K562 (cell line): ENCODE data around the gene OSBPL10. TPM values are rescaled to one million over a fixed set of nuclear protein-coding genes. Genes with fewer than 3 reads are reported as not detected.

Experiments
- PTTG1 ChIP-seq: fragments of 450-650 bp; IDR thresholded peaks from 2 replicates; pipeline ENCODE4 v1.6.1; 2016; ENCODE audit warnings: low read depth, mild to moderate bottlenecking, missing genetic modification characterization, missing compliant biosample characterization
- polyA plus RNA-seq, 8 experiments: library from polyadenylated mRNA; depleted of rRNA in 4 of 8; stranded (reverse) in 5 of 8; unstranded in 3 of 8; fragments of >200 nt; fragmentation: Nextera tagmentation in 2 of 8; fragmentation: Illumina TruSeq in 1 of 8; extraction: Ambion mirVana in 2 of 8; extraction: Trizol in 1 of 8; gene quantifications; 2 replicates each; pipeline versions ENCODE4 v1.2.1 to v1.2.3, GENCODE V29; 2011 to 2014; ENCODE audit warnings: inconsistent platforms in 1 of 8, missing spikeins in 1 of 8
- total RNA-seq, 7 experiments: library from RNA; depleted of rRNA in 6 of 7; stranded (reverse); fragments of >200 nt in 6 of 7; fragmentation: Illumina TruSeq in 2 of 7; extraction: Trizol in 2 of 7; gene quantifications; 2 replicates each; pipeline versions ENCODE4 v1.2.1 to v1.2.3, GENCODE V29; 2011 to 2021; ENCODE audit warnings: low replicate concordance in 1 of 7
- TF ChIP-seq, protein P1 (sequence below): fragments of 200-600 bp; sonication (generic); IDR thresholded peaks from one replicate; pipeline ENCODE4 v1.6.1; 2012; ENCODE audit warnings: mild to moderate bottlenecking, low read depth, low read length, inconsistent platforms
- TF ChIP-seq, protein P2 (sequence below): fragments of 450-650 bp; IDR thresholded peaks from 2 replicates; pipeline ENCODE4 v1.6.1; 2016; ENCODE audit warnings: mild to moderate bottlenecking, moderate library complexity

OSBPL10 gene
- total and polyA plus RNA-seq, 9 of the 15 experiments (the other 6 are each of a cell fraction or from before 2014, with no cell fraction given), result 0.03 to 0.19 (median 0.14) TPM; not detected in 2

GRCh38 chr3:31670722-31671121 is 310.3 kb downstream of the OSBPL10 start (continued):
- TF ChIP-seq, protein P1, sequence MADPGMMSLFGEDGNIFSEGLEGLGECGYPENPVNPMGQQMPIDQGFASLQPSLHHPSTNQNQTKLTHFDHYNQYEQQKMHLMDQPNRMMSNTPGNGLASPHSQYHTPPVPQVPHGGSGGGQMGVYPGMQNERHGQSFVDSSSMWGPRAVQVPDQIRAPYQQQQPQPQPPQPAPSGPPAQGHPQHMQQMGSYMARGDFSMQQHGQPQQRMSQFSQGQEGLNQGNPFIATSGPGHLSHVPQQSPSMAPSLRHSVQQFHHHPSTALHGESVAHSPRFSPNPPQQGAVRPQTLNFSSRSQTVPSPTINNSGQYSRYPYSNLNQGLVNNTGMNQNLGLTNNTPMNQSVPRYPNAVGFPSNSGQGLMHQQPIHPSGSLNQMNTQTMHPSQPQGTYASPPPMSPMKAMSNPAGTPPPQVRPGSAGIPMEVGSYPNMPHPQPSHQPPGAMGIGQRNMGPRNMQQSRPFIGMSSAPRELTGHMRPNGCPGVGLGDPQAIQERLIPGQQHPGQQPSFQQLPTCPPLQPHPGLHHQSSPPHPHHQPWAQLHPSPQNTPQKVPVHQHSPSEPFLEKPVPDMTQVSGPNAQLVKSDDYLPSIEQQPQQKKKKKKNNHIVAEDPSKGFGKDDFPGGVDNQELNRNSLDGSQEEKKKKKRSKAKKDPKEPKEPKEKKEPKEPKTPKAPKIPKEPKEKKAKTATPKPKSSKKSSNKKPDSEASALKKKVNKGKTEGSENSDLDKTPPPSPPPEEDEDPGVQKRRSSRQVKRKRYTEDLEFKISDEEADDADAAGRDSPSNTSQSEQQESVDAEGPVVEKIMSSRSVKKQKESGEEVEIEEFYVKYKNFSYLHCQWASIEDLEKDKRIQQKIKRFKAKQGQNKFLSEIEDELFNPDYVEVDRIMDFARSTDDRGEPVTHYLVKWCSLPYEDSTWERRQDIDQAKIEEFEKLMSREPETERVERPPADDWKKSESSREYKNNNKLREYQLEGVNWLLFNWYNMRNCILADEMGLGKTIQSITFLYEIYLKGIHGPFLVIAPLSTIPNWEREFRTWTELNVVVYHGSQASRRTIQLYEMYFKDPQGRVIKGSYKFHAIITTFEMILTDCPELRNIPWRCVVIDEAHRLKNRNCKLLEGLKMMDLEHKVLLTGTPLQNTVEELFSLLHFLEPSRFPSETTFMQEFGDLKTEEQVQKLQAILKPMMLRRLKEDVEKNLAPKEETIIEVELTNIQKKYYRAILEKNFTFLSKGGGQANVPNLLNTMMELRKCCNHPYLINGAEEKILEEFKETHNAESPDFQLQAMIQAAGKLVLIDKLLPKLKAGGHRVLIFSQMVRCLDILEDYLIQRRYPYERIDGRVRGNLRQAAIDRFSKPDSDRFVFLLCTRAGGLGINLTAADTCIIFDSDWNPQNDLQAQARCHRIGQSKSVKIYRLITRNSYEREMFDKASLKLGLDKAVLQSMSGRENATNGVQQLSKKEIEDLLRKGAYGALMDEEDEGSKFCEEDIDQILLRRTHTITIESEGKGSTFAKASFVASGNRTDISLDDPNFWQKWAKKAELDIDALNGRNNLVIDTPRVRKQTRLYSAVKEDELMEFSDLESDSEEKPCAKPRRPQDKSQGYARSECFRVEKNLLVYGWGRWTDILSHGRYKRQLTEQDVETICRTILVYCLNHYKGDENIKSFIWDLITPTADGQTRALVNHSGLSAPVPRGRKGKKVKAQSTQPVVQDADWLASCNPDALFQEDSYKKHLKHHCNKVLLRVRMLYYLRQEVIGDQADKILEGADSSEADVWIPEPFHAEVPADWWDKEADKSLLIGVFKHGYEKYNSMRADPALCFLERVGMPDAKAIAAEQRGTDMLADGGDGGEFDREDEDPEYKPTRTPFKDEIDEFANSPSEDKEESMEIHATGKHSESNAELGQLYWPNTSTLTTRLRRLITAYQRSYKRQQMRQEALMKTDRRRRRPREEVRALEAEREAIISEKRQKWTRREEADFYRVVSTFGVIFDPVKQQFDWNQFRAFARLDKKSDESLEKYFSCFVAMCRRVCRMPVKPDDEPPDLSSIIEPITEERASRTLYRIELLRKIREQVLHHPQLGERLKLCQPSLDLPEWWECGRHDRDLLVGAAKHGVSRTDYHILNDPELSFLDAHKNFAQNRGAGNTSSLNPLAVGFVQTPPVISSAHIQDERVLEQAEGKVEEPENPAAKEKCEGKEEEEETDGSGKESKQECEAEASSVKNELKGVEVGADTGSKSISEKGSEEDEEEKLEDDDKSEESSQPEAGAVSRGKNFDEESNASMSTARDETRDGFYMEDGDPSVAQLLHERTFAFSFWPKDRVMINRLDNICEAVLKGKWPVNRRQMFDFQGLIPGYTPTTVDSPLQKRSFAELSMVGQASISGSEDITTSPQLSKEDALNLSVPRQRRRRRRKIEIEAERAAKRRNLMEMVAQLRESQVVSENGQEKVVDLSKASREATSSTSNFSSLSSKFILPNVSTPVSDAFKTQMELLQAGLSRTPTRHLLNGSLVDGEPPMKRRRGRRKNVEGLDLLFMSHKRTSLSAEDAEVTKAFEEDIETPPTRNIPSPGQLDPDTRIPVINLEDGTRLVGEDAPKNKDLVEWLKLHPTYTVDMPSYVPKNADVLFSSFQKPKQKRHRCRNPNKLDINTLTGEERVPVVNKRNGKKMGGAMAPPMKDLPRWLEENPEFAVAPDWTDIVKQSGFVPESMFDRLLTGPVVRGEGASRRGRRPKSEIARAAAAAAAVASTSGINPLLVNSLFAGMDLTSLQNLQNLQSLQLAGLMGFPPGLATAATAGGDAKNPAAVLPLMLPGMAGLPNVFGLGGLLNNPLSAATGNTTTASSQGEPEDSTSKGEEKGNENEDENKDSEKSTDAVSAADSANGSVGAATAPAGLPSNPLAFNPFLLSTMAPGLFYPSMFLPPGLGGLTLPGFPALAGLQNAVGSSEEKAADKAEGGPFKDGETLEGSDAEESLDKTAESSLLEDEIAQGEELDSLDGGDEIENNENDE, result no peak
- TF ChIP-seq, protein P2, sequence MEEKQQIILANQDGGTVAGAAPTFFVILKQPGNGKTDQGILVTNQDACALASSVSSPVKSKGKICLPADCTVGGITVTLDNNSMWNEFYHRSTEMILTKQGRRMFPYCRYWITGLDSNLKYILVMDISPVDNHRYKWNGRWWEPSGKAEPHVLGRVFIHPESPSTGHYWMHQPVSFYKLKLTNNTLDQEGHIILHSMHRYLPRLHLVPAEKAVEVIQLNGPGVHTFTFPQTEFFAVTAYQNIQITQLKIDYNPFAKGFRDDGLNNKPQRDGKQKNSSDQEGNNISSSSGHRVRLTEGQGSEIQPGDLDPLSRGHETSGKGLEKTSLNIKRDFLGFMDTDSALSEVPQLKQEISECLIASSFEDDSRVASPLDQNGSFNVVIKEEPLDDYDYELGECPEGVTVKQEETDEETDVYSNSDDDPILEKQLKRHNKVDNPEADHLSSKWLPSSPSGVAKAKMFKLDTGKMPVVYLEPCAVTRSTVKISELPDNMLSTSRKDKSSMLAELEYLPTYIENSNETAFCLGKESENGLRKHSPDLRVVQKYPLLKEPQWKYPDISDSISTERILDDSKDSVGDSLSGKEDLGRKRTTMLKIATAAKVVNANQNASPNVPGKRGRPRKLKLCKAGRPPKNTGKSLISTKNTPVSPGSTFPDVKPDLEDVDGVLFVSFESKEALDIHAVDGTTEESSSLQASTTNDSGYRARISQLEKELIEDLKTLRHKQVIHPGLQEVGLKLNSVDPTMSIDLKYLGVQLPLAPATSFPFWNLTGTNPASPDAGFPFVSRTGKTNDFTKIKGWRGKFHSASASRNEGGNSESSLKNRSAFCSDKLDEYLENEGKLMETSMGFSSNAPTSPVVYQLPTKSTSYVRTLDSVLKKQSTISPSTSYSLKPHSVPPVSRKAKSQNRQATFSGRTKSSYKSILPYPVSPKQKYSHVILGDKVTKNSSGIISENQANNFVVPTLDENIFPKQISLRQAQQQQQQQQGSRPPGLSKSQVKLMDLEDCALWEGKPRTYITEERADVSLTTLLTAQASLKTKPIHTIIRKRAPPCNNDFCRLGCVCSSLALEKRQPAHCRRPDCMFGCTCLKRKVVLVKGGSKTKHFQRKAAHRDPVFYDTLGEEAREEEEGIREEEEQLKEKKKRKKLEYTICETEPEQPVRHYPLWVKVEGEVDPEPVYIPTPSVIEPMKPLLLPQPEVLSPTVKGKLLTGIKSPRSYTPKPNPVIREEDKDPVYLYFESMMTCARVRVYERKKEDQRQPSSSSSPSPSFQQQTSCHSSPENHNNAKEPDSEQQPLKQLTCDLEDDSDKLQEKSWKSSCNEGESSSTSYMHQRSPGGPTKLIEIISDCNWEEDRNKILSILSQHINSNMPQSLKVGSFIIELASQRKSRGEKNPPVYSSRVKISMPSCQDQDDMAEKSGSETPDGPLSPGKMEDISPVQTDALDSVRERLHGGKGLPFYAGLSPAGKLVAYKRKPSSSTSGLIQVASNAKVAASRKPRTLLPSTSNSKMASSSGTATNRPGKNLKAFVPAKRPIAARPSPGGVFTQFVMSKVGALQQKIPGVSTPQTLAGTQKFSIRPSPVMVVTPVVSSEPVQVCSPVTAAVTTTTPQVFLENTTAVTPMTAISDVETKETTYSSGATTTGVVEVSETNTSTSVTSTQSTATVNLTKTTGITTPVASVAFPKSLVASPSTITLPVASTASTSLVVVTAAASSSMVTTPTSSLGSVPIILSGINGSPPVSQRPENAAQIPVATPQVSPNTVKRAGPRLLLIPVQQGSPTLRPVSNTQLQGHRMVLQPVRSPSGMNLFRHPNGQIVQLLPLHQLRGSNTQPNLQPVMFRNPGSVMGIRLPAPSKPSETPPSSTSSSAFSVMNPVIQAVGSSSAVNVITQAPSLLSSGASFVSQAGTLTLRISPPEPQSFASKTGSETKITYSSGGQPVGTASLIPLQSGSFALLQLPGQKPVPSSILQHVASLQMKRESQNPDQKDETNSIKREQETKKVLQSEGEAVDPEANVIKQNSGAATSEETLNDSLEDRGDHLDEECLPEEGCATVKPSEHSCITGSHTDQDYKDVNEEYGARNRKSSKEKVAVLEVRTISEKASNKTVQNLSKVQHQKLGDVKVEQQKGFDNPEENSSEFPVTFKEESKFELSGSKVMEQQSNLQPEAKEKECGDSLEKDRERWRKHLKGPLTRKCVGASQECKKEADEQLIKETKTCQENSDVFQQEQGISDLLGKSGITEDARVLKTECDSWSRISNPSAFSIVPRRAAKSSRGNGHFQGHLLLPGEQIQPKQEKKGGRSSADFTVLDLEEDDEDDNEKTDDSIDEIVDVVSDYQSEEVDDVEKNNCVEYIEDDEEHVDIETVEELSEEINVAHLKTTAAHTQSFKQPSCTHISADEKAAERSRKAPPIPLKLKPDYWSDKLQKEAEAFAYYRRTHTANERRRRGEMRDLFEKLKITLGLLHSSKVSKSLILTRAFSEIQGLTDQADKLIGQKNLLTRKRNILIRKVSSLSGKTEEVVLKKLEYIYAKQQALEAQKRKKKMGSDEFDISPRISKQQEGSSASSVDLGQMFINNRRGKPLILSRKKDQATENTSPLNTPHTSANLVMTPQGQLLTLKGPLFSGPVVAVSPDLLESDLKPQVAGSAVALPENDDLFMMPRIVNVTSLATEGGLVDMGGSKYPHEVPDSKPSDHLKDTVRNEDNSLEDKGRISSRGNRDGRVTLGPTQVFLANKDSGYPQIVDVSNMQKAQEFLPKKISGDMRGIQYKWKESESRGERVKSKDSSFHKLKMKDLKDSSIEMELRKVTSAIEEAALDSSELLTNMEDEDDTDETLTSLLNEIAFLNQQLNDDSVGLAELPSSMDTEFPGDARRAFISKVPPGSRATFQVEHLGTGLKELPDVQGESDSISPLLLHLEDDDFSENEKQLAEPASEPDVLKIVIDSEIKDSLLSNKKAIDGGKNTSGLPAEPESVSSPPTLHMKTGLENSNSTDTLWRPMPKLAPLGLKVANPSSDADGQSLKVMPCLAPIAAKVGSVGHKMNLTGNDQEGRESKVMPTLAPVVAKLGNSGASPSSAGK, result no peak
- TF ChIP-seq PTTG1 (tag), result no peak
